Measurements from ENCODE around the gene PUS1.

The PUS1 gene

GRCh38 chr12:131913666-131914065 is 15.4 kb upstream of the PUS1 start:
- Histone ChIP-seq H3K27me3 (ENCODE audit: insufficient read depth, poor library complexity, severe bottlenecking) (no peaks in the 10 kb centered on the region), H3K27ac (ENCODE audit: poor library complexity, severe bottlenecking) (no peak overlapping the region), H3K4me1 (ENCODE audit: insufficient read depth, poor library complexity, severe bottlenecking) (peaks cover 5% of the 10 kb centered on the region), H3K4me3 (ENCODE audit: severe bottlenecking) (no peak overlapping the region), H3K9me3 (ENCODE audit: severe bottlenecking) (no peaks in the 10 kb centered on the region), H3K36me3 (ENCODE audit: low read depth) (peaks cover 27% of the 10 kb centered on the region)
- ATAC-seq (ENCODE audit: low read depth) = no peak
- TF ChIP-seq CTCF (IDR thresholded peaks at IDR 0.05; ENCODE audit: poor library complexity, severe bottlenecking) = no peak
- DNase-seq (ENCODE audit: low spot score) = no peak

GRCh38 chr12:131914179-131914702 is 14.8 kb upstream of the PUS1 start:
- DNase-seq (ENCODE audit: low spot score) = no peak
- peaks cover 27% of the 10 kb centered on the region for H3K36me3 ChIP-seq (ENCODE audit: low read depth)

GRCh38 chr12:131915000-131915689 is 13.9 kb upstream of the PUS1 start:
- TF ChIP-seq CTCF (IDR thresholded peaks at IDR 0.05; ENCODE audit: poor library complexity, severe bottlenecking) = no peak
- peaks cover 27% of the 10 kb centered on the region for H3K36me3 ChIP-seq (ENCODE audit: low read depth)
- H3K27ac ChIP-seq (ENCODE audit: poor library complexity, severe bottlenecking) = no peak overlapping the region

More at GRCh38 chr12:131914179-131914702, 14.8 kb upstream of the PUS1 start:
- Histone ChIP-seq H3K9me3 (ENCODE audit: severe bottlenecking) (no peaks in the 10 kb centered on the region), H3K27me3 (ENCODE audit: insufficient read depth, poor library complexity, severe bottlenecking) (no peaks in the 10 kb centered on the region), H3K4me3 (ENCODE audit: severe bottlenecking) (no peak overlapping the region), H3K27ac (ENCODE audit: poor library complexity, severe bottlenecking) (no peak overlapping the region), H3K4me1 (ENCODE audit: insufficient read depth, poor library complexity, severe bottlenecking) (peaks cover 5% of the 10 kb centered on the region)
- TF ChIP-seq CTCF (IDR thresholded peaks at IDR 0.05; ENCODE audit: poor library complexity, severe bottlenecking) = no peak
- no peak for ATAC-seq (ENCODE audit: low read depth)

GRCh38 chr12:131915823-131916222 is 13.3 kb upstream of the PUS1 start:
- peaks cover 27% of the 10 kb centered on the region for H3K36me3 ChIP-seq (ENCODE audit: low read depth)
- peaks cover 5% of the 10 kb centered on the region for H3K4me1 ChIP-seq (ENCODE audit: insufficient read depth, poor library complexity, severe bottlenecking)
- TF ChIP-seq CTCF (IDR thresholded peaks at IDR 0.05; ENCODE audit: poor library complexity, severe bottlenecking) = no peak
- H3K9me3 ChIP-seq (ENCODE audit: severe bottlenecking) = no peaks in the 10 kb centered on the region
- no peak overlapping the region for H3K4me3 ChIP-seq (ENCODE audit: severe bottlenecking)
- DNase-seq (ENCODE audit: low spot score) (no peak), ATAC-seq (ENCODE audit: low read depth) (no peak)
- no peak overlapping the region for H3K27ac ChIP-seq (ENCODE audit: poor library complexity, severe bottlenecking)
- no peaks in the 10 kb centered on the region for H3K27me3 ChIP-seq (ENCODE audit: insufficient read depth, poor library complexity, severe bottlenecking)

More at GRCh38 chr12:131915000-131915689, 13.9 kb upstream of the PUS1 start:
- H3K27me3 ChIP-seq (ENCODE audit: insufficient read depth, poor library complexity, severe bottlenecking) = no peaks in the 10 kb centered on the region
- peaks cover 5% of the 10 kb centered on the region for H3K4me1 ChIP-seq (ENCODE audit: insufficient read depth, poor library complexity, severe bottlenecking)
- ATAC-seq (ENCODE audit: low read depth) (no peak), DNase-seq (ENCODE audit: low spot score) (no peak)
- no peak overlapping the region for H3K4me3 ChIP-seq (ENCODE audit: severe bottlenecking)
- no peaks in the 10 kb centered on the region for H3K9me3 ChIP-seq (ENCODE audit: severe bottlenecking)

Data from RWPE2 (cell line).